CD14-positive monocyte (primary cell): ENCODE measurements around the gene FMO4. TPM values are rescaled to one million over a fixed set of nuclear protein-coding genes. Genes with fewer than 3 reads are reported as not detected.

Source experiments
- DNase-seq, 3 donors: peaks; one replicate each; pipeline ENCODE4 v3.0.0-alpha.2; 2011 to 2022
- H2AFZ ChIP-seq: 2 replicates; pipeline ENCODE4 v1.6.0; 2012; ENCODE audit warnings: mild to moderate bottlenecking, low read depth, low read length, inconsistent platforms; ENCODE audit not compliant: insufficient read depth, poor library complexity, severe bottlenecking
- H3K27ac ChIP-seq, 2 donors: 1 replicate in 1 of 2; 2 replicates in 1 of 2; pipeline ENCODE4 v1.5.1; 2012 to 2013; ENCODE audit warnings: low read length in 2 of 2, control low read depth in 1 of 2, inconsistent platforms in 1 of 2, low read depth in 1 of 2, mild to moderate bottlenecking in 1 of 2
- H3K27me3 ChIP-seq, 2 donors: one replicate each; pipeline versions ENCODE4 v1.6.0 to v1.6.1; 2011 to 2013; ENCODE audit warnings: low read length in 2 of 2; ENCODE audit not compliant: control insufficient read depth in 2 of 2, insufficient read depth in 2 of 2
- H3K36me3 ChIP-seq, 2 donors: replicated peaks in 1 of 2; 1 replicate in 1 of 2; 2 replicates in 1 of 2; pipeline versions ENCODE4 v1.5.1 to v1.6.1; 2012 to 2013; ENCODE audit warnings: low read length in 2 of 2, control low read depth in 1 of 2, inconsistent platforms in 1 of 2, mild to moderate bottlenecking in 1 of 2; ENCODE audit not compliant: insufficient read depth in 2 of 2, control insufficient read depth in 1 of 2
- H3K4me1 ChIP-seq, 2 donors: 1 replicate in 1 of 2; 2 replicates in 1 of 2; pipeline versions ENCODE4 v1.5.1 to v1.6.1; 2012 to 2013; ENCODE audit warnings: low read length in 2 of 2, control low read depth in 1 of 2, inconsistent platforms in 1 of 2, mild to moderate bottlenecking in 1 of 2, moderate library complexity in 1 of 2; ENCODE audit not compliant: insufficient read depth in 2 of 2, control insufficient read depth in 1 of 2
- H3K4me2 ChIP-seq: replicated peaks from 2 replicates; pipeline ENCODE3; 2012; ENCODE audit warnings: low read length, moderate library complexity, mild to moderate bottlenecking; ENCODE audit not compliant: poor library complexity, severe bottlenecking; ENCODE audit errors: extremely low read depth
- H3K4me3 ChIP-seq, 3 experiments: fragments of 200-600 bp in 1 of 3; sonication (generic) in 1 of 3; replicated peaks in 1 of 3; 1 replicate in 2 of 3; 2 replicates in 1 of 3; pipeline ENCODE4 v1.5.1; 2011 to 2013; ENCODE audit warnings: low read length in 3 of 3, mild to moderate bottlenecking in 3 of 3, control low read depth in 2 of 3, low read depth in 2 of 3, inconsistent platforms in 1 of 3, moderate library complexity in 1 of 3
- H3K79me2 ChIP-seq: 2 replicates; pipeline ENCODE4 v1.6.0; 2012; ENCODE audit warnings: mild to moderate bottlenecking, control low read depth, inconsistent platforms, low read length, moderate library complexity; ENCODE audit not compliant: insufficient read depth
- H3K9ac ChIP-seq: 2 replicates; pipeline ENCODE4 v1.6.0; 2017; ENCODE audit warnings: low read length, mild to moderate bottlenecking; ENCODE audit not compliant: insufficient read depth, poor library complexity, severe bottlenecking
- H3K9me3 ChIP-seq, 2 donors: replicated peaks in 1 of 2; 1 replicate in 1 of 2; 2 replicates in 1 of 2; pipeline versions ENCODE4 v1.5.1 to v1.6.1; 2012 to 2013; ENCODE audit warnings: low read length in 2 of 2, control low read depth in 1 of 2; ENCODE audit not compliant: control insufficient read depth in 1 of 2, insufficient read depth in 1 of 2
- H4K20me1 ChIP-seq: 2 replicates; pipeline ENCODE4 v1.6.0; 2012; ENCODE audit warnings: mild to moderate bottlenecking, low read length, control low read depth, moderate library complexity; ENCODE audit not compliant: insufficient read depth
- H3K27ac Mint-ChIP-seq, 7 donors: one replicate each; pipeline ENCODE4 v1.8.0; 2020; ENCODE audit warnings: mild to moderate bottlenecking in 7 of 7, mixed read lengths in 7 of 7, moderate library complexity in 6 of 7, inconsistent platforms in 2 of 7
- H3K27me3 Mint-ChIP-seq, 3 donors: one replicate each; pipeline ENCODE4 v1.8.0; 2021 to 2022; ENCODE audit warnings: low read depth in 3 of 3, mild to moderate bottlenecking in 3 of 3, mixed read lengths in 3 of 3, moderate library complexity in 3 of 3, inconsistent platforms in 1 of 3
- H3K36me3 Mint-ChIP-seq, 2 donors: one replicate each; pipeline ENCODE4 v1.8.0; 2020; ENCODE audit warnings: mixed read lengths in 2 of 2, inconsistent platforms in 1 of 2, mild to moderate bottlenecking in 1 of 2
- H3K4me1 Mint-ChIP-seq: one replicate; pipeline ENCODE4 v1.8.0; 2020; ENCODE audit warnings: mild to moderate bottlenecking, mixed read lengths
- H3K4me3 Mint-ChIP-seq, 2 donors: one replicate each; pipeline ENCODE4 v1.8.0; 2020; ENCODE audit warnings: mild to moderate bottlenecking in 2 of 2, mixed read lengths in 2 of 2, moderate library complexity in 1 of 2
- H3K9me3 Mint-ChIP-seq, 7 donors: one replicate each; pipeline ENCODE4 v1.8.0; 2020 to 2022; ENCODE audit warnings: mixed read lengths in 7 of 7, mild to moderate bottlenecking in 6 of 7, moderate library complexity in 6 of 7, inconsistent platforms in 2 of 7
- CTCF ChIP-seq: fragments of 200-600 bp; IDR thresholded peaks from one replicate; pipeline ENCODE4 v1.8.0; 2022; ENCODE audit warnings: antibody characterized with exemption, mild to moderate bottlenecking
- WGBS: methylation state at CpG from one replicate; pipeline ENCODE4 v1.1.5; 2013; ENCODE audit warnings: missing lambda C conversion rate; ENCODE audit not compliant: insufficient coverage; 5-methylcytosine and 5-hydroxymethylcytosine counted together
- intact Hi-C, 2 donors: fragments of 100-400 bp; cut with micrococcal nuclease; formaldehyde crosslinking; loops; one replicate each; pipeline versions ENCODE4 v1.15.0 to v1.15.1; 2023
- polyA plus RNA-seq, 3 donors: library from polyadenylated mRNA; depleted of rRNA in 1 of 3; unstranded in 2 of 3; stranded (reverse) in 1 of 3; fragments of 300-500 nt in 2 of 3; fragments of >200 nt in 1 of 3; fragmentation: Illumina TruSeq in 2 of 3; gene quantifications; 1 replicate in 2 of 3; 2 replicates in 1 of 3; pipeline ENCODE4 v1.2.3, GENCODE V29; 2012 to 2021

FMO4 gene
- polyA plus RNA-seq, 3 donors: 1.3 to 1.9 (median 1.6) TPM

GRCh38 chr1:171366085-171366484 lies 52.1 kb downstream of the FMO4 start:
- Mint-ChIP-seq H3K27me3 (peaks cover 0 to 2% (median 0%) of the 10 kb centered on the region in 3 donors), H3K36me3 (peaks cover 0 to 3% of the 10 kb centered on the region in 2 donors), H3K4me3 (peak overlapping the region in 1 of 2 donors; percentile 19), H3K9me3 (peaks cover 4 to 28% (median 13%) of the 10 kb centered on the region in 7 donors), H3K4me1 (peaks cover 23% of the 10 kb centered on the region), H3K27ac (peak overlapping the region in 5 of 7 donors; percentile 10 to 64 (median 36))
- DNase-seq: peak; percentile 18 to 74 (median 65)
- Histone ChIP-seq H4K20me1 (no peaks in the 10 kb centered on the region), H2AFZ (no peak overlapping the region), H3K4me1 (peaks cover 20 to 21% of the 10 kb centered on the region in 2 donors), H3K36me3 (no peaks in the 10 kb centered on the region), H3K4me2 (peak overlapping the region; percentile 39), H3K27me3 (no peaks in the 10 kb centered on the region), H3K9ac (no peak overlapping the region), H3K79me2 (no peaks in the 10 kb centered on the region), H3K27ac (peak overlapping the region in 1 of 2 donors; percentile 14), H3K4me3 (peak overlapping the region in 1 of 3 experiments; percentile 38), H3K9me3 (no peaks in the 10 kb centered on the region)
- intact Hi-C loops: no loop called here
- TF ChIP-seq CTCF: no peak
- WGBS: no CpG with 5 or more reads among the region's 6 CpGs

- H3K4me2 ChIP-seq: peak overlapping the region; percentile 3
- Mint-ChIP-seq H3K4me3 (peak overlapping the region in 1 of 2 donors; percentile 8), H3K27me3 (peaks cover 0 to 2% (median 0%) of the 10 kb centered on the region in 3 donors), H3K36me3 (peaks cover 0 to 3% of the 10 kb centered on the region in 2 donors), H3K27ac (peak overlapping the region in 2 of 7 donors; percentile 8 to 70), H3K9me3 (peaks cover 3 to 28% (median 11%) of the 10 kb centered on the region in 7 donors), H3K4me1 (peaks cover 23% of the 10 kb centered on the region)
- no peak overlapping the region for H3K4me3 ChIP-seq
- no peak for TF ChIP-seq CTCF
- H3K79me2 ChIP-seq: no peaks in the 10 kb centered on the region
- no peaks in the 10 kb centered on the region for H3K9me3 ChIP-seq
- H3K27ac ChIP-seq: no peak overlapping the region
- no peak overlapping the region for H2AFZ ChIP-seq
- H3K27me3 ChIP-seq: no peaks in the 10 kb centered on the region
- no peaks in the 10 kb centered on the region for H3K36me3 ChIP-seq
- no peaks in the 10 kb centered on the region for H4K20me1 ChIP-seq
- DNase-seq: no peak
- H3K9ac ChIP-seq: no peak overlapping the region
- peaks cover 20 to 21% of the 10 kb centered on the region in 2 donors for H3K4me1 ChIP-seq
- WGBS: no CpG with 5 or more reads among the region's 2 CpGs
- intact Hi-C loops: no loop called here
These were observed 52.8 kb downstream of the FMO4 start for GRCh38 chr1:171366816-171367215.
